GM18909 (cell line): ENCODE results near the gene PLXNB3.

ENCODE experiments used
- ATAC-seq: cut with Tn5 transposase; IDR thresholded peaks from one replicate; pipeline ENCODE4 v1.9.1; 2021; ENCODE audit warnings: mild to moderate bottlenecking; ENCODE audit not compliant: unreplicated experiment, poor library complexity

PLXNB3 gene

DNA sequence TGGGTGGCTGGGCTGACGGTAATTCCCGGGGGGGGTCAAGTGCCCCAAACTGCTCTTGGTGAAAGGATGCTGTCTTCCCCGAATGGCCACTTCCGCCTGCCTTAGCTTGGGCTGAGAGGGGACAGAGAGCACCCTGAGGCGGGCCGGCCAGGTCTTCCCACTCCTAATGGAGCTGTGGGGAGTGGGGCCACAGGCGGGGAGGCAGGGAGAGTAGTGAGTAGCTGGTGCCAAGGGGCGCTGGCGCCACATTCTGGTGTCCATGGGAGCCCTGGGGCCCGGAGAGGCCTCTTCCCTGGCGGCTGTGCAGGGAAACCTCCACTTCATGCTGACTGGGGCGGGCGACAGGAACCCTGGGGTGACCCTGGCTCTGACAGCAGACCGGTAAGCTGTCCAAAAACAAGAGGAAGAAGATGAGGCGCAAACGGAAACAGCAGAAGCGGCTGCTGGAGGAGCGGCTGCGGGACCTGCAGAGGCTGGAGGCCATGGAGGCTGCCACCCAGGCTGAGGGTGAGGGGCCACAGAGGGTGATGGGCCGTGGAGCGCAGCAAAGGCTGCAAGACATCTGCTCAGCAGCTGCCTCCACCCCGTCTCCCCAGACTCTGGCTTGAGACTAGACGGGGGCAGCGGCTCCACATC lies 19.4 kb downstream of the PLXNB3 start:
- ATAC-seq = no peak

DNA sequence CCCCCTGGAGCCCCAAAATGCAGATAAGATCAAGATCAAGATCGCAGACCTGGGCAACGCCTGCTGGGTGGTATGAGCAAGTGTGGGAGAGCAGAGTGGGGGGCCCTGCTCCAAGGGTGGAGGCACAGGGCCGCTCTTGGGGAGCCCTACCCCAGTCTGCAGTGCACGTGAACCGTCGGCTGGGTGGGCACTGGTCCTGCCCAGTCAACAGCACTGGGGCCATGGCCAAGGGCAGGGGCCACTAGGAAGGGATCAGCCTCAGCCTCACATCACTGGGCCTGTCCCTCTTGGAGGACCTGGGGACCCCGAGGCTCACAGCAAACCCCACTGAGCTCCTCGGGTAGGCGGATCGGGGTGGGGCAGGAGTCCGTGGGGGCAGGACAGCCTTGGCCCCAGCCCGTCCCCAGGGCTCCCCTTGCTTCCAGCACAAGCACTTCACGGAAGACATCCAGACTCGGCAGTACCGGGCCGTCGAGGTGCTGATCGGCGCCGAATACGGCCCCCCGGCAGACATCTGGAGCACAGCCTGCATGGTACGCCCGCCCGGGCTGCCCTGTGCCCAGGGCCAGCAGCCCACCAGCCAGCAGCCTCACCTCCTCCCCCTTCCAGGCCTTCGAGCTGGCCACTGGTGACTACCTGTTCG lies 20.4 kb downstream of the PLXNB3 start:
- no peak for ATAC-seq

DNA sequence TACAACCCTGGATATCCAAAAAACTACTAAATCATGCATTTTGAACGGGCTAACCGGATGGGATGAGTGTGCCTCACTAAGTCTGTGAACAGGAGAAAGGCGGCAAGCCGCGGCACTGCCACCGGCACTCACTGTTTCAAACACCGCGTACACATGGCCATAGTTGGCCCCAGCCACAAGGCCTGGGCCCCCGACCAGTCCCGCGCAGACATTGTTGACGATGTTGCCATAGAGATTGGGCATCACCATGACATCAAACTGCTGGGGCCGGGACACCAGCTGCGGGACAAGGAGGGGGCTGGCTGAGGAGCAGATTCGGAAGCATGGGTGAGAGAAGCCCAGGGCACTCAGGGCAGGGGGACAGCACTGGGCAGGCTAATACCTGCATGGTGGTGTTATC lies 22.6 kb downstream of the PLXNB3 start:
- no peak for ATAC-seq

DNA sequence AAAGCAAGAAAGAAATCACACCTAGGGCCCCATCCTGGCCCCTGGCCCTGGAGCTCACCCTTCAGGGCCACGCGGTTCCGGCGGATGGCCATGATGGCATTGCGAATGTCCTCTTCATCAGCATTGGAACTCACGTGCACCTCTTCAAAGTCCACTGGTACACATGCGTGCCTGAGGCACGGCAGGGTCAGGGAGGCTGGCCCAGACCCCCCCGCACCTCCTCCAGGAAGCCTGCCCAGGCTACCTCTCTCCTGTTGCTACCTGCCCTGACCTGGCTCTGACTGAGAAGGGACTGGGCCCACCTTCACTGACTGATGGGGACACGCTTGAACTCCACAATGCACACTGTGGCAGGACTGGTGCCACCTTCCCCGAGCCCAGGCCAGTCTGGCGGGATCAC lies 25.6 kb downstream of the PLXNB3 start:
- no peak for ATAC-seq

DNA sequence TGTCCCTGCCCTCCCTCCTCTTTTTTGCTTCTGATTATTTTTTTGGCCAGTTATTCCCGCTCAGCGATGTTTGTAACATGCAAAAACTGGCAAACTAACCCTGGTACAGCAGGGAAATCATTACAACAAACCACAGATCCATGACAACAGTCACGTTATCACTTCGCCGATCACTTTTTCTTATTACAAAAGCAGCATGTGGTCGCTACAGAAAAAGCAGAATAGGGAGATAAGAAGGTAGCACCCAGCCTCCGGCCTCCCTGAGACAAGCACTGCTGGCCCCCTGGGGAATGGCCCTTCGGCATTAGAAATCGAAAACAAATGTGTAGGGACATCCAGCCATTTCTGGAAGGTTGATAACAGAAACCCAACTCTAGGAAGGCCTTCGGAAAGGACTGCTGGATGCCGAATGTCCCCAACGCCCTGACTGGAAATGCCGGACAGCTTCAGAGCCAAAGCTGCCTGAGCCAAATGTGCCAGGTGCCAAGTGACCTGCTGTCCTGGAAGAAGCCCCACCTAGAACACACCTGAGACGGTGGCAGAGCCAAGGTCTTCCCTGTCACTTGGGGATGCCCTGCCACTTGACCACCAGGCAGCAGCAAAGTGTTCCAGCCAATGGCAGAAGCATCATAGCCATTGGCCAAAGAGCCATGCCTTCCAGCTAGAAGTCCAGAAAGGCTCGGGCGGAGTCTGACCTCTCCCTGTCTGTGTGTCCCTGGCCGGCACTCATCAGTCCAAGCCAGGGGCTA lies 27.2 kb downstream of the PLXNB3 start:
- ATAC-seq = no peak

DNA sequence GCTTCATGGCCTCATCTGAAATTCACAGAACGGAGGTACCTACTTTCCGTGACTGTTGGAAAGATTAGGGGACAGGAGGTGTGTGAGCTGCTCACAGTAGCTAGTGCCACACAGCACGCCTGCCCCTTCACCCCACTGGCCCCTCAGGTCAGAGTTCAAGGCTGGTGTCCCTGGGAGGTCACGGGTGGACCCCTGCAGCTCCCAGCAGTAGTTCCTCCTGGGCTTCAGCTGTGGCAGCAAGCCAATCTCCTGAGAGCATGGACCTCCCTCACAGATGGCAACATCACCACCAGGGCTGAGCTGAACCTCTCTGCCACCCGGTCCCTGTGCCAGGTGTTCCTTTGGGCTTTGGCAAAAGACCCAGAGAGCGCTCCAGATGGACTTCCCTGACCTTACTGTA lies 28.3 kb downstream of the PLXNB3 start:
- ATAC-seq = no peak

DNA sequence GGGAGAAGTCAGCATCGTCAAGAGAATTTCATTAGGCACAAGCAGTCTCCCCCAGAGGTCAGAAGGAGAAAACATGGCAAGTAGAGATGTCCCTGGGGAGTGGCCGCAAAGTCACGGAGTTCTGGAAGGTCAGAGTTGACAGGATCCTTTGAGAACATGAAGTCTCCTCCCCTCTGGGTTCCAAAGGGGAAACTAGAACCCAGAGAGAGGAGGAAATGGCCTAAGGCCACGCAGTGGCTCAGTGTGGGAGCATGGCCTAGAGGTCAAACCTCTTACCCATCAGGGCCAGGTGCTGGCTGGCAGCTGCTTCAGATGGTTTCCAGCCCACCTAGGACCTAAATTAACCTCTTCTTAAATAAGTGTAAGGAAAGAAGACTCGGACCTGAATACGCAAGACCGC lies 29.2 kb downstream of the PLXNB3 start:
- ATAC-seq = no peak

DNA sequence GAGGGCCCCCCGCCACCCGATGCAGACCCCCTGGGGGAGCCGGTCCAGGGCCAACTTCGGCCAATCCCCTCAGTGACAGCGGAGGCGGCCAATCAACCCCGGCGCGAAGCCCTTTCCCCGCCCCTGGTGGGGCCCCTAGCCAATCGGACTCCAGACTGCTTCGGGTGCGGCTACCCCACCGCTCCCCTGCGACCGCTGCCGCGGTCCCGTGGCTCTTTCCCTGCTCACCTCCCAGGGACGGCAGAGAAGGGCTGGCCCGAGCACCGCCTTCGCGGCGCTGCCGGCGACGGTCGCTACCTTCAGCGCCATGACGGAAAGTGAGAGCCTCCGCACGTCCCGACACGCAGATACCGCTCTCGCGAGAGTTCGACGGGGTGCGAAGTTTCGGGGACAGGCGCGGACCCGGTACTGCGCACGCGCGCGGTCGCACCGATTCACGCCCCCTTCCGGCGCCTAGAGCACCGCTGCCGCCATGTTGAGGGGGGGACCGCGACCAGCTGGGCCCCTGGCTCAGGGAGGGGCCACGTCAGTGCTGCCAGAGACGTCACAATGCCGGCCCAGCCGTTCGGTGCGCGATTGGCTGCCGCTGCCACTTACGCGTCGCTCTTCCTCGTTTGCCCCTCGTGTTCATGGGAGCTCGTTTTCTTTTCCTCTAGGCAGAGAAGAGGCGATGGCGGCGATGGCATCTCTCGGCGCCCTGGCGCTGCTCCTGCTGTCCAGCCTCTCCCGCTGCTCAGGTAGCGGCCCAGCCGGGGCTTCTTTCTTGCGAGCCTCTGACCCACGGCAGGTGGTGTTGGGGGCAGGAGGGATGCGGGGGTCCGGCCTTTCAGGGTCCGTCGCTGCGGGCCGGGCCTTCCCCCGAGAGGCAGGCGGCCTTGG lies 30.2 kb downstream of the PLXNB3 start, which contains the start of the genes IDH3G and SSR4:
Gene IDH3G, minus strand, starts transcription at position 358 of the 879 bp plus-strand sequence. Its CDS starts 49 bp downstream, at position 309.
Gene SSR4, plus strand, starts transcription at position 651 of the 879 bp plus-strand sequence. Its CDS starts 20 bp downstream, at position 671.
- ATAC-seq = peak; percentile 88

DNA sequence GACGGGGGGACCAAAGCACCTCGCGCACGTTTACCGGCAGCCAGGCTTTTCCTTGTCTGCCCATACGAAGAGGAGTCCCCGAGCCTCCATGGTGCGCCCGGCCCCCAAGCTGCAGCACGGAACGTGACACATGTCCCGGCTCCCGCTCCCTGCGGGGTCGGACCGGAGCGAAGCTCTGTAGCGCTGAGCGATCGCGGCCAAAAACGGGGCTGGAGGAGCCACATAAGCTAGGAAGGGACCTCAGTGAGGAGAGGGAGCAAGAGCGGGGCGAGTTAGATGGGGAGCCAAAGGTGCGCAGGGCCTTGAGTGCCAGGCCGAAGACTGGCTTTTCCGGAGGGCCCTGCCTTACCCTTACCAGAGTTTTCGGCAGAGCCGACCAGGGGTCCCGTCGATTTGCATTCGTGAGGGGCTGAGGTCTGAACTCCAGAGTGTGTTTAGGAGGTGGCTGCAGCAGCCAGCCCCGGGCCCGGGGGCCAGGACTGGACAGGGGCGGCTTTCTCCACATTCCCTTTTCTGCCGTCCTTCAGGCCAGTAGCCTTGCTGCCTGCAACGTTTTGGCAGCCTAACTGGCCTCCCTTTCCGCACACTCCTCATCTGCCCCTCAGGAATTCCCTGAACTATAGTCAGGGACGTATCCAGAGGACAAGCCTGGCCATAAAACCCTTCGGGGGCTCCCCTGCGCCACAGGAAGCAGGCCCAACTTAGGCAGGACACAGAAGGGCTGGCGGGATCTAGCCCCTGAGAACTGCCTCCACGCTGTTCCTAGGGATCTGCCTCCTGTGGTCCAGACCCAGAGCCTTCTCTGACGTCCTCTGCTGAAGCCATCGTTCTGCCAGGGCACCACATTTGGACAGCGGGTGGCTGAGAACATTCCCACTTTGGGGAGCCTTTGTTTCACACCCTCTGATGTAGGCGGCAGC lies 31.1 kb downstream of the PLXNB3 start:
- ATAC-seq = no peak

DNA sequence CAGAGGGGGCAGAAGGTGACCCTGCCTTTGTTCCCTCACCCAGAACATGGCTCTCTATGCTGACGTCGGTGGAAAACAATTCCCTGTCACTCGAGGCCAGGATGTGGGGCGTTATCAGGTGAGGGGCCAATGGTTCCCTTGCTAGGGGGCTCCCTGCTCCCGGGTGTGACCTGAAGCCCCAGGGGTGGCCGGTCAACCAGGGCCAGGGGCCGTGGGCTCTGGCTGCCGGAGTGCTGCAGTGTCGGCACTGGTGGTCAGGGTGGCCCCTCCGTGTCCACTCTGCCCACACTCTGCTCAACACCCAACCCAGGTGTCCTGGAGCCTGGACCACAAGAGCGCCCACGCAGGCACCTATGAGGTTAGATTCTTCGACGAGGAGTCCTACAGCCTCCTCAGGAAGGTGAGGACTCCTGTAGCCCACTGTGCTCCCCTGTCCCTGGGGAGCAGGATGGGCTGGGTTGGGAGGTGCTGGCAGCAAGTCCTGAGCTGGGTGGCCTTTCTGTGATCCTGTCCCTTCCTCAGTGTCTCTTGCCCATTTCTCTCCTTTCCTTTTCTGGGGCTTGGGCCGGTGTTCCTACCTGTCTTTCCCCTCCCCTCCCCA lies 33.5 kb downstream of the PLXNB3 start:
- ATAC-seq = no peak

DNA sequence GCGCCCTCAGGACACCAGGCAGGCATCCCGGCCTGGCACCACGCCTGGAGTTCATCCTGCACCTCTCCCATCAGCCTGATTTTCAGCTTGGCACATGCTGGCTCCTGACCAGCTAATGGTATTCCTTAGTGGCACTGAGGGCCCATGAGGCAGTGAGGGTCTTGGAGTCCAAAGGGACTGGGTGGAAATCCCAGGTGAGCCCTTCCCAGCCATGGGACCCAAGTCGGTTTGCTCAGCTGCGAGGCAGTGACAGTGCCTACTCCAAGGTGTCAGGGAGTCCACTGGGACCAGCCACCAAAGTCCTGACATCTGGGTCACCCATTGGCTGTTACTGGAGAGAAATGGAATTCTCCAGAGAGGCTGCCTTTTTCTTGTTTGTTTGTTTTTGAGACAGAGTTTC lies 35.3 kb downstream of the PLXNB3 start:
- no peak for ATAC-seq

DNA sequence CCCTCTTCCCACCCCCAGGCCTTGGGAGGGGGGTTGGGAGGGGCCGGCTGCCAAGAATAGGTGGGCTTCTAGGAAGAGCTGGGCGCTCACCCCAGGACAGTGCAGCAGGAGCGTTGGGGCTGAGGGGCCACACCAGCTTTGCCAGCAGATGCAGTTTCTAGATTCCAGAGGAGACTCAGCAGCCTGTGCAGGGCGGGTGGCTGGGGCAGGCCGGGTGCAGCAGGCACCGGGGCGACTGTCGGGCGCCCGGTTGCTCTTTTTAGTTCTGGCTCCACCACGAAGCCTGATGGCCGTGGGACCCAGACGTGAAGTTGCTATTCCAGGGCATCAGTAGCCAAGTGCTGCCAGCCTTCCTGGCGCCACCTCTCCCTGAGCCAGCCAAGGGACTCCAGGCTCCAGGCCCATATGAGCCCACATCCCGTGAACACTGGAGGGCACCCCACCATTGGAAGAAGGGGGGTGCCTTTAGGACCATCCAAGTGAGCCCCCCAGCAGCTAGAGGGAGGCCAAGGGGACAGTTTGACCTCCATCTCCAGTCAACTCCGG lies 36.2 kb downstream of the PLXNB3 start:
- no peak for ATAC-seq

DNA sequence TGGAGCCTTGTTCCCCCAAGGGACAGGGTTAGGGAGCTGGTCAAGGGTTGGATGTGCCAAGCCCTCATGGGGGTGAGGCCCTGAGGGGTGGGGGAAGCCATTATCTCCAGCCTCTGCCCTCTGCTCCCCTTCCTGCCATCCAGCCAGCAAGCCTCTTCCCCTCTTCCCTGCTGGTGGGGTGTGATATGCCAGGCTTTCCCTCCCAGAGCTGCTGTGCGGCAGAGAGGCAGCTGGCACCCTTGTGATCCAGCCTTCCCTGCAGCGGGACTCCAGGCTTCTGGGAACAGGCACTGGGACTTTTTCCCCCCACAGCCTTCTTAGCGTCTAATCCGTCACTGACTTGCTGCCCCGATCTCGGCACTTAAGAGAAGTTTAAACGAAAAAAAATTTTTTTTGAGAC lies 36.7 kb downstream of the PLXNB3 start:
- no peak for ATAC-seq

DNA sequence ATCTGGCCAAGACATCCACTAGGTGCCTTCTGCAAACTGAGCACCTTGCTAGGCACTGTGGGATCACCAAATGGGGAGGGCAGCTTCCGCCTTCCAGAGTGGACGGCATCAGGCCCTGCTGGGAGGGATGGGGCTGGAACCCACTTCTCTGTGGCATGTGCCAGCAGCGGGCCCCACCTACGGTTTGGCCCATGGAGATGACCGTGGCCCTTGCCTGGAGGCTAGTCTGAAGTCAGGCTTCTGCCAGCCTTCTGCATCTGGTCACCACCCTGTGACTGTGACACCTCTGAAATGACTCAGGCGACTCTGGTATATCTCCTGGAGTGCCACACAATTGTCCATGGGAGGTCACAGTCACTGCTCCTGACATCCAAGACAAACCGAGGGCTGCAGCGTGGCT lies 37.6 kb downstream of the PLXNB3 start:
- ATAC-seq = no peak

DNA sequence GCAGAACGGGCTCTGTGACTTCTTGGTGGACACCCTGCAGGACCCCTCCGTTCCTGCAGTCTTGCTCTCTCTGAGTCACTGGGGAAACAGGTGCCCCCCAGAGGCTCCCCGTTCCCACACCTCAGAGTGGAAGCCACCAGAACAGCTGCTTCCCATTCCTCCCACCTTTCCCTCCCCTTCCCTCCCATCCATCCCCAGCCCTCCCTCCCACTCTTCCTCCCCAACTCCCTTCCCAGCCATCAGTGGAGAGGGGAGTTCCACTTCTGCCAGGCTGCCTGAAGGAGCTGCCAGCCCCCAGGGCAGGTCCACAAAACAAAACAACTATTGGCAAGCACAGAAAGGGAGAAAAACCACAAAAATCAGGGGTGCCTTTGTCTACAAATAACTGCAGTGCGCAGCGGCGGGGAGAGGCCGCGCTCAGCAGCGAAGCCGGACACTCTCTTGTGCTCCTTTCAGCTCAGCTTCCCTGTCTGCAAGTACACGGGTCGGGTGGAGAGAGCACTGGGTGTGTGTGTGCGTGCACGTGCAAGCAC lies 38.5 kb downstream of the PLXNB3 start:
- ATAC-seq = no peak

DNA sequence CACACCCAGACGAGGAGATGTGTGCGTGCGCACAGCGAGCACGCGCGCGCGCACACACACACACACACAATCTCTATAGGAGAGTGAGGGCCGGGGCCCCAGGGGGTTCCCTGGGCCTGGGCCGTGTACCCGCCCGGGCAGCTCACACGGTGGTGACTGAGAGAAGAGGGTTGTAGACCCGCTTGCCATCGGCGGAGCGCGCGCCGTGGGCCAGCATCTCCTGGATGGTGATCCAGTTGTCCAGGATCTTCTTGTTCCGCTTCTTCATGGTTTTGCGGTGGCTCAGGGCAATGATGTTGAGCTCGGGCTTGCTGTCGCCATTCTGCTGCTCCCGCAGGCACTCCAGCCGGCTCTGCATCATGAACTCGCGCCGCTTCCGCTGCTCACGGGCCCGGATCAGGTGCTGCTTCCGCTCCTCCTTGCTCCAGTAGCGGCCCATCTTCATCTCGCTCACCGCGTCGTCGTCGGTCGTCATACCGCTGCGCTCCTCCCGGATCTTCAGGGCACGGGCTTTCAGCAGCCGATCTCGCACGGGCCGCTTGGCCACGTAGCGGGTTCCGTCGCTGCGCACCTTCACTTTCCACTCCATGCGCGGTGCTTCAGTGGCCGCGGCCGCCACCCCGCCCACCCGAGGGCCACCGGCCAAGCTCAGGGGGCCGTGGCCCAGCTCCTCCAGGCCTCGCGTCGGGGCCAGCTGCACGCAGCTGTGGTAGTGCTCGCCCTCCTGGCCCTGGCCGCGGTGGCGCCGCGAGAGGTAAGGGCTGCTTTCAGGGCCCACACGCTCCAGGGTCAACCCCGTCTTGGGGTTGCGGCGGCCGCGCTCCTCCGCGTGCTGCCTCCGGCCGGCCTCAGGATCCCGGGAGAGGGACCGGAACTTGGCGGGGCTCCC lies 39.4 kb downstream of the PLXNB3 start:
- ATAC-seq = no peak

DNA sequence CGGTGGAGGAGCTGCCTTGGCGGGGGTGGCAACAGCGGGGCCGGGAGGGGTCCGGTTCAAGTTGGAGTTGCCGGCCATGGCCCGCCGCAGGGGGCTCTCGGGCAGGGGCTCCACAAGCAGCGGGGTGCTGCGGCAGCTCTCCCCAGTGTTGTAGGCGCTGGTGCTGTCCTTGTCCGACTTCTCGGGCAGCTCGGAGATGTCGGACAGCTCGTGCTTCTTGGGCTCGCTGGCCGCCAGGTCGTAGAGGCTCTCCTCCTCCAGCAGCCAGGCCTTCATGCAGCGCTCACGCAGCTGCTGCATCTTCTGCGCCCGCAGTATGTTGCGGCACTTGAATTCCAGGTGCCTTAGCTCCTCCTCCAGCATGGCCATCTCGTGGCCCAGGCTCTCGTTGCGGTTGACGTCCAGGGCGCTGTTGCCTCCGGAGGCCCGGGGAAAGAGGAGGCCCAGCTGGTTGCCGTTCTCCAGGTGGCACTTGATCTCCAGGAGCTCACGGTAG lies 40.1 kb downstream of the PLXNB3 start:
- no peak for ATAC-seq
